GM12878 (cell line): ENCODE data around the gene IDS. TPM values are rescaled to one million over a fixed set of nuclear protein-coding genes. Genes with fewer than 3 reads are reported as not detected.

Source experiments
- ATAC-seq: fragments of 200-7000 bp; cut with Tn5 transposase; 3 replicates; pipeline ENCODE4 v1.9.1; 2020; ENCODE audit warnings: mild to moderate bottlenecking, moderate library complexity
- BruUV-seq: library from RNA; stranded (reverse); fragments of 400-500 nt; replicated peaks from 2 replicates; lab custom pipeline; 2021; lab: Mats Ljungman, UMichigan
- CTCF ChIA-PET: fragments of 300-600 bp; sonication (Branson Sonifier 250); formaldehyde crosslinking; extraction: SDS; loops from one replicate; lab custom pipeline; 2021; ENCODE audit warnings: inconsistent platforms; lab: Yijun Ruan, JAX
- POLR2A ChIA-PET: fragments of 350-600 bp; formaldehyde crosslinking; extraction: SDS; loops from one replicate; lab custom pipeline; 2021; ENCODE audit warnings: inconsistent platforms; lab: Charles Lee
- RAD21 ChIA-PET: fragments of 300-600 bp; sonication (Branson Sonifier 250); formaldehyde crosslinking; loops from one replicate; lab custom pipeline; 2023; ENCODE audit warnings: antibody characterized with exemption; ENCODE audit not compliant: unreplicated experiment; lab: Charles Lee
- SMC1A ChIA-PET: fragments of 300-600 bp; sonication (Branson Sonifier 250); formaldehyde crosslinking; loops from one replicate; lab custom pipeline; 2023; ENCODE audit not compliant: unreplicated experiment, uncharacterized antibody; lab: Charles Lee
- DNase-seq: peaks from one replicate; pipeline ENCODE4 v3.0.0-alpha.2; 2011; ENCODE audit warnings: low read depth, low spot score
- FAIRE-seq: peaks from 3 replicates; lab custom pipeline; 2011; peaks lifted over from hg19 to GRCh38; lab: Jason Lieb, UNC
- H2AFZ ChIP-seq: 2 replicates; pipeline ENCODE4 v1.6.0; 2011; ENCODE audit warnings: low read depth, low read length, control low read depth; ENCODE audit not compliant: control insufficient read depth
- H3K27ac ChIP-seq: 2 replicates; pipeline ENCODE4 v1.5.1; 2011; ENCODE audit warnings: control low read depth; ENCODE audit not compliant: control insufficient read depth, insufficient read depth
- H3K27me3 ChIP-seq, 2 experiments: replicated peaks in 1 of 2; 2 replicates each; pipeline versions ENCODE4 v1.6.0 to v1.6.1; 2011; ENCODE audit warnings: low read length in 1 of 2; ENCODE audit not compliant: control insufficient read depth in 2 of 2, insufficient read depth in 2 of 2
- H3K36me3 ChIP-seq, 2 experiments: 2 replicates each; pipeline ENCODE4 v1.5.1; 2011; ENCODE audit warnings: low read length in 1 of 2; ENCODE audit not compliant: control insufficient read depth in 2 of 2, insufficient read depth in 2 of 2
- H3K4me1 ChIP-seq: 2 replicates; pipeline ENCODE4 v1.6.1; 2011; ENCODE audit warnings: mild to moderate bottlenecking, low read length, moderate library complexity, mixed read lengths; ENCODE audit not compliant: control insufficient read depth, insufficient read depth
- H3K4me2 ChIP-seq: 2 replicates; pipeline ENCODE4 v1.6.0; 2011; ENCODE audit warnings: control low read depth; ENCODE audit not compliant: control insufficient read depth, insufficient read depth
- H3K4me3 ChIP-seq: fragments of 200-600 bp; sonication (generic); 2 replicates; pipeline ENCODE4 v1.5.1; 2016
- H3K79me2 ChIP-seq: 2 replicates; pipeline ENCODE4 v1.6.0; 2011; ENCODE audit warnings: low read length; ENCODE audit not compliant: control insufficient read depth, insufficient read depth
- H3K9ac ChIP-seq: 2 replicates; pipeline ENCODE4 v1.8.0; 2011; ENCODE audit warnings: low read length, control low read depth, mixed read lengths; ENCODE audit not compliant: control insufficient read depth, insufficient read depth
- H3K9me3 ChIP-seq: replicated peaks from 3 replicates; pipeline ENCODE4 v1.5.1; 2011; ENCODE audit warnings: mild to moderate bottlenecking, low read length; ENCODE audit not compliant: control insufficient read depth, insufficient read depth
- H4K20me1 ChIP-seq: 2 replicates; pipeline ENCODE4 v1.6.0; 2011; ENCODE audit not compliant: control insufficient read depth, insufficient read depth
- HSF1 ChIP-seq: fragments of 150-350 bp; IDR thresholded peaks from 2 replicates; pipeline ENCODE4 v1.6.1; 2014; ENCODE audit warnings: mild to moderate bottlenecking, low read depth, low read length
- NRF1 ChIP-seq: conservative IDR thresholded peaks from 2 replicates; pipeline ENCODE4 v1.6.1; 2011; ENCODE audit warnings: mild to moderate bottlenecking, low read depth, low read length, improper control_type of control experiment
- WGBS: methylation state at CpG from one replicate; pipeline ENCODE4 v1.1.6; 2016; ENCODE audit warnings: low lambda C conversion rate; ENCODE audit not compliant: insufficient replicate concordance, insufficient coverage; ENCODE audit errors: missing lambda C conversion rate; 5-methylcytosine and 5-hydroxymethylcytosine counted together
- in situ Hi-C: fragments of 300-500 bp; cut with MboI; formaldehyde crosslinking; loops from 9 replicates; pipeline ENCODE4 v1.14.3; 2018; ENCODE audit warnings: mixed read lengths
- intact Hi-C: fragments of 100-400 bp; cut with micrococcal nuclease; formaldehyde crosslinking; loops from one replicate; pipeline ENCODE4 v1.14.2; 2022; ENCODE audit not compliant: unreplicated experiment
- polyA plus RNA-seq, 11 experiments: library from polyadenylated mRNA; depleted of rRNA in 4 of 11; unstranded in 6 of 11; stranded (reverse) in 5 of 11; fragments of >200 nt; fragmentation: Nextera tagmentation in 4 of 11; fragmentation: Illumina TruSeq in 1 of 11; extraction: Ambion mirVana in 4 of 11; extraction: Trizol in 1 of 11; gene quantifications; 1 replicate in 1 of 11; 2 replicates in 10 of 11; pipeline versions ENCODE4 v1.2.1 to v1.2.3, GENCODE V29; 2011 to 2016; ENCODE audit warnings: inconsistent platforms in 2 of 11, missing spikeins in 2 of 11, low read depth in 1 of 11
- total RNA-seq, 4 experiments: library from RNA; depleted of rRNA in 3 of 4; stranded (reverse); fragments of >200 nt in 3 of 4; fragmentation: Illumina TruSeq in 1 of 4; extraction: Trizol in 1 of 4; gene quantifications; 2 replicates each; pipeline versions ENCODE4 v1.2.1 to v1.2.3, GENCODE V29; 2013 to 2021
- TF ChIP-seq, protein P1 (sequence below): fragments of 450-650 bp; IDR thresholded peaks from 2 replicates; pipeline ENCODE4 v1.6.1; 2018; ENCODE audit warnings: borderline replicate concordance, mild to moderate bottlenecking; ENCODE audit not compliant: partially characterized antibody

Gene IDS
- total and polyA plus RNA-seq, 10 of the 15 experiments (the other 5 are each of a cell fraction or from before 2014, with no cell fraction given): 6.1 to 79.1 (median 51.7) TPM

DNA sequence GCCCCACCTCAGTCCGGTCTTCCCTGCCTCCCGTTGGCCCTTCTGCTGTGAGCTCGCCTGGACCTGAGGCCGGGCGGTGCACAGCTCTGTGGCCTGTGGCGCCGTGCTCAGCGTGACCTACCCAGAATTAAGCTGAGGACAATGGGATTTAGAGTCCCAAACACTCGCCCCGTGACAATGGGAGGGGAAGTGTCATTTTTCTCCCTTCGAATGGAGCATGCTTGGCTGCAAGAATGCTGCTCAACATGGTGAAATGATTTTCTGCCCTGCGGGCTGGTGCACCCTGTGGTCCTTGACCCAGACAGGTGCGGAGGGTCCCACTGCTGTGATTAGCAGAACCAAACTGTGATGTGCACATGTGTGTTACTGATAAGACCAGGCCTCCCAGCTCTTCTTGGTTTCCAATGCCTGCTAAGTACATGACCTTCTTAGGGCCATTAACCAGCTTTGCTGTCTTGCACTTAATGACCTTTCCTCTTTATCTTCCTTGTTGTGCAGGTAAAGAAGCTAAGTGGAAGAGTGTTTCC is 36.5 kb upstream of the IDS start:
- ATAC-seq: no peak
- TF ChIP-seq NRF1 (no peak), HSF1 (no peak)
- TF ChIP-seq, protein P1, sequence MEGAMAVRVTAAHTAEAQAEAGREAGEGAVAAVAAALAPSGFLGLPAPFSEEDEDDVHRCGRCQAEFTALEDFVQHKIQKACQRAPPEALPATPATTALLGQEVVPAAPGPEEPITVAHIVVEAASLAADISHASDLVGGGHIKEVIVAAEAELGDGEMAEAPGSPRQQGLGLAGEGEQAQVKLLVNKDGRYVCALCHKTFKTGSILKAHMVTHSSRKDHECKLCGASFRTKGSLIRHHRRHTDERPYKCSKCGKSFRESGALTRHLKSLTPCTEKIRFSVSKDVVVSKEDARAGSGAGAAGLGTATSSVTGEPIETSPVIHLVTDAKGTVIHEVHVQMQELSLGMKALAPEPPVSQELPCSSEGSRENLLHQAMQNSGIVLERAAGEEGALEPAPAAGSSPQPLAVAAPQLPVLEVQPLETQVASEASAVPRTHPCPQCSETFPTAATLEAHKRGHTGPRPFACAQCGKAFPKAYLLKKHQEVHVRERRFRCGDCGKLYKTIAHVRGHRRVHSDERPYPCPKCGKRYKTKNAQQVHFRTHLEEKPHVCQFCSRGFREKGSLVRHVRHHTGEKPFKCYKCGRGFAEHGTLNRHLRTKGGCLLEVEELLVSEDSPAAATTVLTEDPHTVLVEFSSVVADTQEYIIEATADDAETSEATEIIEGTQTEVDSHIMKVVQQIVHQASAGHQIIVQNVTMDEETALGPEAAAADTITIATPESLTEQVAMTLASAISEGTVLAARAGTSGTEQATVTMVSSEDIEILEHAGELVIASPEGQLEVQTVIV: peak; percentile 35
- TF ChIP-seq, all 136 proteins: peak for 1
- DNase-seq: no peak
- Histone ChIP-seq H3K4me2 (peak overlapping the region; percentile 34), H3K27ac (peak overlapping the region; percentile 85), H3K9me3 (no peaks in the 10 kb centered on the region), H3K36me3 (no peaks in the 10 kb centered on the region), H4K20me1 (no peaks in the 10 kb centered on the region), H3K9ac (peak overlapping the region; percentile 70), H3K27me3 (no peaks in the 10 kb centered on the region), H3K79me2 (peaks cover 9% of the 10 kb centered on the region), H3K4me3 (peak overlapping the region; percentile 74), H3K4me1 (peaks cover 4% of the 10 kb centered on the region; the same call in 1 of the 2 replicates), H2AFZ (no peak overlapping the region; the same call in 1 of the 2 replicates)
- ChIA-PET SMC1A (interaction anchor here (3.4 kb wide), 1 partner anchor 10 kb away, joined by 16 read pairs; no protein-coding TSS in a partner anchor), CTCF (no interaction called here), RAD21 (interaction anchor here (1.1 to 3.2 kb wide), 2 partner anchors 14 to 29 kb away, joined by 3 to 27 read pairs; no protein-coding TSS in a partner anchor), POLR2A (interaction anchor here (3.8 kb wide), 1 partner anchor 398 kb away, joined by 34 read pairs; the partner anchor contains the start of gene EOLA2)
- intact Hi-C loops: loop anchor here (2.0 kb wide), 1 partner anchor 37 kb away; the partner anchor contains the start of gene IDS
- in situ Hi-C loops: no loop called here
- WGBS: 31% methylated on average over 13 of the region's 13 CpGs
- BruUV-seq: no TSS peak
- no peak for FAIRE-seq
